HG02571 (cell line): Measurements from ENCODE around the gene LRTM1.

Source experiments
- ATAC-seq: cut with Tn5 transposase; IDR thresholded peaks from one replicate; pipeline ENCODE4 v1.9.1; 2021; ENCODE audit warnings: mild to moderate bottlenecking, moderate library complexity; ENCODE audit not compliant: unreplicated experiment

Gene LRTM1

GRCh38 chr3:54928046-54928770 is at the start of gene LRTM1:
Gene LRTM1, minus strand, starts transcription at chr3:54928059. Its CDS starts 148 bp downstream, at chr3:54927911.
- no peak for ATAC-seq

DNA sequence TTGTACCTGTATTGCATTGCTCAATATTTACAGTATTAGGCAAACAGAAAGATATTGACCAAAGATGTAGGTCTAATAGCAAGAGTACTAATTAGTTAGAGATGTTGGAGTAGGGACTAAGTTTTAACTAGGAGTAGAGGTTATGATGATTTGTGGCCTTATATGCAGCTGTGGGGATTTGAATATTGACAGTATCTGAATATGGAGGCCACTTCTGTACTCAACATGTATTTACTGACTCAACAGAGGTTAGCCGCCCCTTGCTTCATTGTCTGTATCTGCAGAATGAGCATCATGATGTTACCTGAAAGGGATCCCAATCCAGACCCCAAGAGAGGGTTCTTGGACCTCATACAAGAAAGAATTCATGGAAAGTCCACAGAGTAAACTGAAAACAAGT is 49.6 kb upstream of the LRTM1 start:
- no peak for ATAC-seq

DNA sequence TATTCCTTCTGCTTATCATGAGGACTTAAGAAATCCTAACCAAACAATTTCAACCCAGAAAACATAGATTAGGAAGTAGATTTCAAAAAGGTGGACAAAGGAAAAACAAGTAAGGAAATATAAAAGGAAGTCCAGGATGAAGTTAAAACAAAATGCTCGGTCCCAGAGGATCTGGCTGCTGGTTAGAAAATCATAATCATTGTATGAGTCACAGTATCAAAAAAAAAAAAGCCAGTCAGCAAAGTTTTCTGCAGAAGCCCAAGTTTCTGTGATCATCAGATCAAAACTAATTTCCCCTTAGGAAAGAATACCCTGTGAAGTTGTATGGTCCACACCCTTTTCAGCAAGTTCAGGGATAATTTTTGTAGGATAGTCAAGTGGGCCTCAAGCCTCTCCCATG is 43.0 kb upstream of the LRTM1 start:
- no peak for ATAC-seq

DNA sequence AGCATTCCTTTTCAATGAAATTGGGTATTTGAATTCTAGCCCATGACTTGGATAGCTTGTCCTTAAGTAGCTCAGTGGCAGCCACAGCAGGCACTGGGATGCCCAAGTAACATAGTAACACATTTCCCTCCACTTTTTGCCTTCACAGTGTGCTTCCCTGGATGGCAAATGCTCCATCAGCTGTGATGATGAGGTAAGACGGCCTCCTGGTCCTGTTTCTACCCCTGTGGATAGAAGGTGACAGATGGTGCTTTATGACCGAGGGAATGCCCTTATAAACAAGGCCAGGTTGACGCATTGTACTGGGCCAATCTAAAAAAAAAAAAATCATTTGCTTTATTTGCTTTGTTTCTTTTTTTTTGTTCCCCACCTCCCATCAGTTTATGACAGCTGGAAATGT is 41.8 kb upstream of the LRTM1 start:
- ATAC-seq = no peak

DNA sequence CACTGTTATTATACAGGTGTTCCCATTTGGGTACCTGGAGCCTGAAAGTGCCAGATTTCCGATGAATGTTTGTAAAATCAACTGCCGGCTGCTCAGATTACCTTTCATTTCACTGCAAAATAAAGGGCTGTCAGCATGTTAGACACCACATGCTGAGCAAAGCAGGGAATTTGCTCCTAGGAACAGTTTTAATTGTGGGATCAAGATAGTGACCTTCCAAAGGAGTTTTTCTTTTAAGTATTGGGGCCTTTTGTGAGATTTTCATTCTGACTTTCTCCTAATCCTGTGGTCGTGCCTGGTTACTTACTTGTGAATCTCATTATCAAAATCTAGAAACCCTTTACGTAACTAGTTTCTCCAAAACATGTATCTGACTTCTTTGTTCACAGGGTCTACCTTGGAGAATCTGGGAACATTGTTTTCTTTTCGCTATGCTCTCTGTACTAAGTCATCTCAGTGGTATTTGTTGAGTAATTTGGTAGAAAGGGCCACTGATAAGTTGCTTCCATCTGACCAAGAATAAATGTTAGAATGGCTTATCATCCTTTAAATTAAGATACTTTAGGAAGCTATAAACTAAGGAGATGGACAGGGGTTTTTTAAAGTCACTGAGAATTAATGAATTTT is 40.8 kb upstream of the LRTM1 start:
- ATAC-seq = no peak

- no peak for ATAC-seq
Measured at GRCh38 chr3:54967731-54968161, 39.9 kb upstream of the LRTM1 start.

- no peak for ATAC-seq
Measured at GRCh38 chr3:54966979-54967378, 39.1 kb upstream of the LRTM1 start.

DNA sequence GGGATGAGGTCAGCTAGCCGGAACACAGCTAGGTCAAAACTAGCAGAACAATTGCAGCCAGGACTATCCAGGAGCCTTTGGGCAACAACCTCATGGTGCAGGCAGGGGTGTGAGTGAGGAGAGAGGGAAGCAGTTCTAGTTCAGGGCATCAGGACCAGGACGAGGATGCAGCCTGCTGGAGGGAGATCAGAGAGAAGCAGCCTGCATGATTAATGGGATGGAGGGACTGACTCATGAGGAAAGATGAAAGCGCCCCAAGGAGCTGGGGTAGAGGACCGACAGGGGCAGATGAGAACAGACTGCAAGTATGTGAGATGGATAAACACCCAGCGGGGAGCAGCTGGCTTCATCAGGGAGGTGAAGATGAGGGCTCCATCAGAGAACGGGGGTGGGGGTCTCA is 37.9 kb upstream of the LRTM1 start:
- ATAC-seq = no peak

- no peak for ATAC-seq
Measured at GRCh38 chr3:54964081-54964480, 36.2 kb upstream of the LRTM1 start.

- ATAC-seq = no peak
Measured at GRCh38 chr3:54963641-54964040, 35.8 kb upstream of the LRTM1 start.

- ATAC-seq = no peak
Measured at GRCh38 chr3:54962200-54962599, 34.3 kb upstream of the LRTM1 start.

GRCh38 chr3:54960701-54961100 is 32.8 kb upstream of the LRTM1 start:
- ATAC-seq = no peak

DNA sequence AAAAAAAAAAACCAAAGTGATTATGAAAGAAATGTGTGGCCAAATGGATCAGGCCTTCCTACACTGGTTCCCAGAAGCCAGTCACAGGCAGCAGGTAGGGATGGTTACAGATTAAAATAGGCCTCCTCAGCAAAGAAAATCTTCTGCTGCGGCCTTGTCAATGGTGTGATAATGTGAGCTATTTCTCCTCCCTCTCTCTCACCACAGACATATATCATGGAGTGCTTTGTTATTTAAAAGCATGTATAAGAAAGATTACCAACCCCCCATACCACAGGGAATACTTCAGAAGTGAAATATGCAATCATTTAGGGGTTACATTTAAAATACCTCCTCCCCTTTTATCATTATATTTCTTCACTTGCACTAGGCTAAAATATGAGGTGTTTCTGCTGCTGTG is 32.2 kb upstream of the LRTM1 start:
- no peak for ATAC-seq

GRCh38 chr3:54957711-54958110 is 29.9 kb upstream of the LRTM1 start:
- no peak for ATAC-seq

GRCh38 chr3:54955941-54956340 is 28.1 kb upstream of the LRTM1 start:
- no peak for ATAC-seq

DNA sequence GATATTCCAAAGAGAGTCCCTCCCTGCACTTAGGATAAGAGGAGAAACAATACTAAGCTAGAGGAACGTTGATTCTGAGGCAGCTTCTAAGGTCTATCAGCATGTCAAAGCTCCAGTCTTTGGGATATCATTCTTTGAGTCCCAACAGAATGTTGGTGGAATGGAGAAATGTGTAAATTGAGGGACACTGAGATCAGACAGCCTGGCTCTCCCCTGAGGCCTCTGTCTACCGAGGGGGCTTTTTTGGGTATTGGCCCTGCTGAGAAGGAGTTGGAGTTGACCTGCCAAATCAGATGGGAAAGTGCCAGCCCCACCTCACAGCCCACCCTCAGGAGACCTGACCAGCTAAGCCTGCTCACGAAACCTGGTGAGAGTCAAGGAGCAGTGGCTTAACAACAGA is 27.6 kb upstream of the LRTM1 start:
- no peak for ATAC-seq

DNA sequence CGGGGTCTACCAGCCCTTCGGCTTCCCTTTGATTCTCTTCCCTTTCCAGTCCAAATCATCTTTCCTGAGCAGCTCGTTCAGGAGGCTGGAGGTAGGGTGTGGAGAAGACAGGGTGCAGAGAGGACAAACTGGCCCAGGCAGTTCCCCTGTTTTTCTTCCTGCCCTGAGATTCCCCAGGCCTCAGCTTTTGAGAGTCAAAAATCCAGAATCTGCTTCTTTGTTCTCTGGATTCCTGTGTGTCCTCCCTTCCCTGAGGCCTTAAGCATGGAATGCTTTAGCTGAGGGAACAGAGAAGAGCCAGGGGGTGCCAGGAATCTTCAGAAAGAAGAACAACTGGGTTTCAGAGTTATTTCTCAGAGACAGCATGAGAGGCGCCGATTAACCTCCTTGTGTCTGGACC is 26.7 kb upstream of the LRTM1 start:
- no peak for ATAC-seq

GRCh38 chr3:54954022-54954421 is 26.2 kb upstream of the LRTM1 start:
- ATAC-seq = no peak

DNA sequence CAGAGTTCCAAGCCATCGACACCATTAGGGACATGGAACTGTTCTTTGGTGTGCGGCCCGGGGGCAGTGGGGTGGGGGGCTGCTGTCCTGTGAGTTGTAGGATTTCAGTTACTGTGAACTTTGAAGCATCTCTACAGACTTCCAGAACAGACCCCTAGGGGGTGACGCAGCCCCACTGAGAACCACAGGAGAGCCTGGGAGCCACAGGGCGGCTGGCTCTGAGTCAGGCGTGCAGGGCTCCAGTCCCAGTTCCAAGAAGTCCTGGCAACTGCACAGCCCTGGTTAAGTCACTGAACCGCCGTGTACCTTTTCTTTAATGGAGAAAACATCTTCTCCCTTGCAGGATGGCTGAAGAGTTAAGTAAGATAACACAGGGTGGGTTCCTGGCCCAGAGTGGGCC is 23.5 kb upstream of the LRTM1 start:
- no peak for ATAC-seq

GRCh38 chr3:54950391-54951003 is 22.6 kb upstream of the LRTM1 start:
- ATAC-seq = no peak

DNA sequence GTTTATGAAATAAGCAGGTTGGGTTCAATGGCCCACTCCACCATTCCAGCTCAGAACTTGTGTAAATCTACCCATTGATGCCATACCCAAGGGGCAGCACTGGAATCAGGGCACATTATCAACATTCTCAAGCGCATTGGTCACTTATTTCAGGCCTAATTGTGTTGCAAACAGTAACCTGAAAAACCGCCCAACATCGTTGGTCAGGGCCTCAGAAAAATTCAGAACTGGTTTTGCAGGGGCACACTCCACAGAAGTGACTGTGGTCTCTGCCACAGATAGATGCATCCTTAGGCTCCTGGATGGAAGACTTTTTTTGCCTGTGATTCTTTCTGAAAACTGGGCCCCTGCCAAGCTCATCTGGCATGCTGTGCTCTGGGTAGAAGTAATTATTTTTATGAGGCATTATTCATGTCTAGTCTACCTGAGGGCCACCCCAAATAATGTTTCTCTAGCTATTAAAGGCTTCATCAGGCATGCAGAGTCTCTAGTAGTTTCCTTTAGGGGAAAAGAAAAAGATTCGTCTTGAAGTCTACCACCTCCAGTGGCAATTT is 21.7 kb upstream of the LRTM1 start:
- ATAC-seq = no peak
